Measurements from ENCODE around the gene SPSB2. TPM values are rescaled to one million over a fixed set of nuclear protein-coding genes. Genes with fewer than 3 reads are reported as not detected.

Gene SPSB2
- total and polyA plus RNA-seq, 2 donors from 2014 or later, result 19.0 to 21.3 TPM

DNA sequence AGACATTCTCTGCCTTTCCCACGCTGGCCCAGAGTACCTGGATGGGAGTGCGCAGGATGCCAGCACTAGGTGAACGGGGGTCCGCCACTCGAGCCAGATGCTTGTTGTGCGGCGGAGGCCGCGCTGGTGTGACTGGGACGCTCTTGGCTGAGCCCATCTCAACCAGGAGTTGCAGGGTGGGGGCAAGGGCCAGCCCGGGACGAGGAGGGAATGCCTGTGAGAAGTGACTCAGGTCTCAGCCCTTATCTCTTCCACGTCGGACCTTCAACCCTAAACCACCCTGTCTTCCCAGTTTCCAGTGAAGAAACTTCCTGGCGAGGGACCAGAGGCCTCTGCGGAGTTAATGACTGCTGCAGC lies 22.3 kb downstream of the SPSB2 start:
- Histone ChIP-seq H3K27me3 (ENCODE audit: control insufficient read depth, insufficient read depth, low read length) (no peaks in the 10 kb centered on the region), H3K9me3 (ENCODE audit: control insufficient read depth in 2 of 3, insufficient read depth in 1 of 3, low read length in 3 of 3) (no peaks in the 10 kb centered on the region), H3K9ac (ENCODE audit: low read length in 3 of 3) (peak overlapping the region in 1 of 3 donors; percentile 4), H3K4me3 (ENCODE audit: low read length in 3 of 3) (peak overlapping the region in 2 of 3 donors; percentile 85 to 92), H3K36me3 (ENCODE audit: control insufficient read depth in 2 of 3, insufficient read depth in 3 of 3, low read length in 3 of 3) (peaks cover 0 to 5% (median 0%) of the 10 kb centered on the region in 3 donors), H3K27ac (ENCODE audit: low read depth in 2 of 2, low read length in 2 of 2) (no peak overlapping the region), H3K4me1 (ENCODE audit: control insufficient read depth in 2 of 3, insufficient read depth in 2 of 3, low read depth in 1 of 3, low read length in 3 of 3) (peaks cover 0 to 11% (median 6%) of the 10 kb centered on the region in 3 donors)
- FAIRE-seq (no peak), DNase-seq (peak in 2 of 5 donors; percentile 78 to 88)
- TF ChIP-seq, protein P1, sequence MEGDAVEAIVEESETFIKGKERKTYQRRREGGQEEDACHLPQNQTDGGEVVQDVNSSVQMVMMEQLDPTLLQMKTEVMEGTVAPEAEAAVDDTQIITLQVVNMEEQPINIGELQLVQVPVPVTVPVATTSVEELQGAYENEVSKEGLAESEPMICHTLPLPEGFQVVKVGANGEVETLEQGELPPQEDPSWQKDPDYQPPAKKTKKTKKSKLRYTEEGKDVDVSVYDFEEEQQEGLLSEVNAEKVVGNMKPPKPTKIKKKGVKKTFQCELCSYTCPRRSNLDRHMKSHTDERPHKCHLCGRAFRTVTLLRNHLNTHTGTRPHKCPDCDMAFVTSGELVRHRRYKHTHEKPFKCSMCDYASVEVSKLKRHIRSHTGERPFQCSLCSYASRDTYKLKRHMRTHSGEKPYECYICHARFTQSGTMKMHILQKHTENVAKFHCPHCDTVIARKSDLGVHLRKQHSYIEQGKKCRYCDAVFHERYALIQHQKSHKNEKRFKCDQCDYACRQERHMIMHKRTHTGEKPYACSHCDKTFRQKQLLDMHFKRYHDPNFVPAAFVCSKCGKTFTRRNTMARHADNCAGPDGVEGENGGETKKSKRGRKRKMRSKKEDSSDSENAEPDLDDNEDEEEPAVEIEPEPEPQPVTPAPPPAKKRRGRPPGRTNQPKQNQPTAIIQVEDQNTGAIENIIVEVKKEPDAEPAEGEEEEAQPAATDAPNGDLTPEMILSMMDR (IDR thresholded peaks at IDR 0.05; ENCODE audit: borderline replicate concordance, extremely low read depth, insufficient read depth), result no peak
- intact Hi-C loops (cut with DNase I), result no loop called here

DNA sequence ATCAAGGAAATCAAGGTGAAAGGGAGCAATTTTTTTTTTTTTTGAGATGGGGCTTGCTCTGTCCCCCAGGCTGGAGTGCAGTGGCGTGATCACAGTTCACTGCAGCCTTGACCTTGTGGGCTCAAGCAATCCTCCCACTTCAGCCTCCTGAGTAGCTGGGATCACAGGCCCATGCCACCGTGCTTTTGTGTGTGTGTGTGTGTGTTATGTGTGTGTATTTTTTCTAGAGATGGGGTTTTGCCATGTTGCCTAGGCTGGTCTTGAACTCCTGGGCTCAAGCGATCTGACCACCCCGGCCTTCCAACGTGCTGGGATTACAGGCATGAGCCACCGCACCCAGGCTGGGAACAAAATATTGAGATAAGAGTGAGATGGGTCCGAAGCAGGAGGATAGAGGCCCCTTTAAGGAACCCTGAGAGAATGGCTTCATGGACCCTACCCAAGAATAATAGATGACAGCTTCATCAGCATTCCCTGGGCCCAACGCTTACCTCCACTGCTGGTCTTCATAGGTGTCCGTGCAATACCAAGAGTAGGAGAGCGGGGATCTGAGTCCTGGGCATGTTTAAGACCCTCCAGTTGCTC lies 23.0 kb downstream of the SPSB2 start:
- TF ChIP-seq, protein P1 (IDR thresholded peaks at IDR 0.05; ENCODE audit: borderline replicate concordance, extremely low read depth, insufficient read depth), result no peak
- DNase-seq (peak in 1 of 5 donors; percentile 59), FAIRE-seq (no peak)
- intact Hi-C loops (cut with DNase I), result no loop called here
- H3K9me3 ChIP-seq (ENCODE audit: control insufficient read depth in 2 of 3, insufficient read depth in 1 of 3, low read length in 3 of 3), result no peaks in the 10 kb centered on the region
- peaks cover 0 to 11% (median 6%) of the 10 kb centered on the region in 3 donors for H3K4me1 ChIP-seq (ENCODE audit: control insufficient read depth in 2 of 3, insufficient read depth in 2 of 3, low read depth in 1 of 3, low read length in 3 of 3)
- no peaks in the 10 kb centered on the region for H3K27me3 ChIP-seq (ENCODE audit: control insufficient read depth, insufficient read depth, low read length)
- H3K9ac ChIP-seq (ENCODE audit: low read length in 3 of 3), result no peak overlapping the region
- H3K4me3 ChIP-seq (ENCODE audit: low read length in 3 of 3), result no peak overlapping the region
- no peak overlapping the region for H3K27ac ChIP-seq (ENCODE audit: low read depth in 2 of 2, low read length in 2 of 2)
- peaks cover 0 to 4% (median 0%) of the 10 kb centered on the region in 3 donors for H3K36me3 ChIP-seq (ENCODE audit: control insufficient read depth in 2 of 3, insufficient read depth in 3 of 3, low read length in 3 of 3)

DNA sequence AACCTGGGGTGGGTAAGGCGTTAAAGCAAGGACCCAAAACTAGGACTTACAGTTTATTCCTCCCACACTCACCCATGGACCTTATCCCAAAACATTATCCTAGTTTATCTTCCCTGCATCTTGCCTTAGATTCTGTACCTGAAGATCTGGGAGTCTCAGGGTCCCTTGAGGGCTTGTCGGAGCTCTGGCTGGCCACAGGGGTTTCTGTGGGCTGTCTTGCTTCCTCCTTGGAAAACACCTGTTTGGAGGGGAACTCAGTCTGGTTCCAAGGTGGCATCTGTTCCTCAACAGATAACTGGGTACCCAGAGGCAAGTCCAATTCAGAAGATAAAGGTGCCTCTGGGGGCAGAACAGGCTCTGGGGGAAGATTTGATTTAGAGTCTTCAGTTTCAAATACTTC lies 23.7 kb downstream of the SPSB2 start:
- FAIRE-seq, result no peak
- intact Hi-C loops (cut with DNase I), result no loop called here
- TF ChIP-seq, protein P1 (IDR thresholded peaks at IDR 0.05; ENCODE audit: borderline replicate concordance, extremely low read depth, insufficient read depth), result no peak

More for the DNA sequence above, 23.7 kb downstream of the SPSB2 start:
- Histone ChIP-seq H3K9ac (ENCODE audit: low read length in 3 of 3) (no peak overlapping the region), H3K9me3 (ENCODE audit: control insufficient read depth in 2 of 3, insufficient read depth in 1 of 3, low read length in 3 of 3) (no peaks in the 10 kb centered on the region), H3K4me1 (ENCODE audit: control insufficient read depth in 2 of 3, insufficient read depth in 2 of 3, low read depth in 1 of 3, low read length in 3 of 3) (peaks cover 0 to 11% (median 6%) of the 10 kb centered on the region in 3 donors), H3K36me3 (ENCODE audit: control insufficient read depth in 2 of 3, insufficient read depth in 3 of 3, low read length in 3 of 3) (peaks cover 0 to 2% (median 0%) of the 10 kb centered on the region in 3 donors), H3K27ac (ENCODE audit: low read depth in 2 of 2, low read length in 2 of 2) (no peak overlapping the region), H3K4me3 (ENCODE audit: low read length in 3 of 3) (no peak overlapping the region), H3K27me3 (ENCODE audit: control insufficient read depth, insufficient read depth, low read length) (no peaks in the 10 kb centered on the region)
- peak in 1 of 5 donors; percentile 26 for DNase-seq
